K562 (cell line): ENCODE measurements around the gene CNTD1. TPM values are rescaled to one million over a fixed set of nuclear protein-coding genes. Genes with fewer than 3 reads are reported as not detected.
A peak's percentile ranks its signal among the peaks of the same experiment; 100 is the strongest.

ENCODE experiments used
- AFF1 ChIP-seq, 2 experiments: fragments of 450-650 bp; IDR thresholded peaks; 2 replicates each; pipeline ENCODE4 v1.6.1; 2018; ENCODE audit warnings: mild to moderate bottlenecking in 2 of 2, low read depth in 1 of 2; ENCODE audit not compliant: partially characterized antibody in 2 of 2
- CBX3 ChIP-seq, 2 experiments: IDR thresholded peaks; 1 replicate in 1 of 2; 2 replicates in 1 of 2; pipeline ENCODE4 v1.6.1; 2012; ENCODE audit warnings: inconsistent platforms in 2 of 2, low read length in 2 of 2, borderline replicate concordance in 1 of 2, control low read depth in 1 of 2
- GATAD2A ChIP-seq: fragments of 450-650 bp; IDR thresholded peaks from 2 replicates; pipeline ENCODE4 v1.6.1; 2017
- PRMT5 ChIP-seq: sonication (generic); formaldehyde crosslinking; IDR thresholded peaks from 2 replicates; pipeline ENCODE4 v1.5.0; 2020; ENCODE audit warnings: missing genetic modification reagents
- RBM14 ChIP-seq: fragments of 200-400 bp; formaldehyde crosslinking; IDR thresholded peaks from 2 replicates; pipeline ENCODE4 v1.6.1; 2018; ENCODE audit warnings: low read depth, mild to moderate bottlenecking, low read length, moderate library complexity, borderline replicate concordance; ENCODE audit not compliant: insufficient read depth
- SRSF9 ChIP-seq: fragments of 200-400 bp; formaldehyde crosslinking; IDR thresholded peaks from 2 replicates; pipeline ENCODE4 v1.6.1; 2017; ENCODE audit warnings: low read depth, low read length, borderline replicate concordance
- TCF7 ChIP-seq: sonication (generic); IDR thresholded peaks from 2 replicates; pipeline ENCODE4 v1.6.1; 2016; ENCODE audit warnings: antibody characterized with exemption, borderline replicate concordance
- ZBTB26 ChIP-seq: fragments of 450-650 bp; formaldehyde crosslinking; IDR thresholded peaks from 2 replicates; pipeline ENCODE4 v1.4.0; 2022; ENCODE audit warnings: missing genetic modification characterization
- ZNF407 ChIP-seq: fragments of 450-650 bp; IDR thresholded peaks from 2 replicates; pipeline ENCODE4 v1.6.1; 2016; ENCODE audit warnings: low read depth
- polyA plus RNA-seq, 8 experiments: library from polyadenylated mRNA; depleted of rRNA in 4 of 8; stranded (reverse) in 5 of 8; unstranded in 3 of 8; fragments of >200 nt; fragmentation: Nextera tagmentation in 2 of 8; fragmentation: Illumina TruSeq in 1 of 8; extraction: Ambion mirVana in 2 of 8; extraction: Trizol in 1 of 8; gene quantifications; 2 replicates each; pipeline versions ENCODE4 v1.2.1 to v1.2.3, GENCODE V29; 2011 to 2014; ENCODE audit warnings: inconsistent platforms in 1 of 8, missing spikeins in 1 of 8
- total RNA-seq, 7 experiments: library from RNA; depleted of rRNA in 6 of 7; stranded (reverse); fragments of >200 nt in 6 of 7; fragmentation: Illumina TruSeq in 2 of 7; extraction: Trizol in 2 of 7; gene quantifications; 2 replicates each; pipeline versions ENCODE4 v1.2.1 to v1.2.3, GENCODE V29; 2011 to 2021; ENCODE audit warnings: low replicate concordance in 1 of 7

CNTD1 gene
- total and polyA plus RNA-seq, 9 of the 15 experiments (the other 6 are each of a cell fraction or from before 2014, with no cell fraction given): 0.12 to 0.86 (median 0.41) TPM; not detected in 1

GRCh38 chr17:42798383-42799380, at the start of gene CNTD1, which contains the start of gene COA3 (continued):
- peak in 1 of 2 experiments; percentile 95 for TF ChIP-seq AFF1 (IDR thresholded peaks at IDR 0.05; ENCODE audit: low read depth in 1 of 2, partially characterized antibody in 2 of 2)
- TF ChIP-seq CBX3 (IDR thresholded peaks at IDR 0.05; ENCODE audit: borderline replicate concordance in 1 of 2, low read length in 2 of 2): peak in 1 of 2 experiments; percentile 78; a peak in 1 of 3 replicates
- no peak for TF ChIP-seq SRSF9
- TF ChIP-seq TCF7: no peak; the same call in 1 of the 2 replicates
- no peak for TF ChIP-seq GATAD2A
- TF ChIP-seq RBM14: no peak
- TF ChIP-seq ZBTB26: no peak
- TF ChIP-seq PRMT5 (CRISPR knock-in tag): no peak
- TF ChIP-seq ZNF407: peak; percentile 83
